Activated CD8-positive, alpha-beta T cell treated with anti-CD3 and anti-CD28 coated beads for 36 hours (primary cell): ENCODE results near the gene NINL. TPM values are rescaled to one million over a fixed set of nuclear protein-coding genes. Genes with fewer than 3 reads are reported as not detected.

Experiments used
- ATAC-seq: fragments of 200-7000 bp; cut with Tn5 transposase; one replicate; pipeline ENCODE4 v1.10.0; 2021; ENCODE audit warnings: mild to moderate bottlenecking, moderate library complexity
- CTCF ChIA-PET: fragments of 350-600 bp; sonication (Branson Sonifier 250); formaldehyde crosslinking; loops from one replicate; lab custom pipeline; 2021; ENCODE audit warnings: antibody characterized with exemption; lab: Charles Lee
- POLR2A ChIA-PET: fragments of 350-600 bp; sonication (Branson Sonifier 250); formaldehyde crosslinking; loops from one replicate; lab custom pipeline; 2021; ENCODE audit warnings: antibody characterized with exemption; lab: Charles Lee
- DNase-seq: peaks from one replicate; pipeline ENCODE4 v3.0.0-alpha.2; 2020
- H3K27ac Mint-ChIP-seq: one replicate; pipeline ENCODE4 v1.8.0; 2021; ENCODE audit warnings: mild to moderate bottlenecking, mixed read lengths
- H3K27me3 Mint-ChIP-seq: one replicate; pipeline ENCODE4 v1.8.0; 2021; ENCODE audit warnings: mixed read lengths
- H3K36me3 Mint-ChIP-seq: one replicate; pipeline ENCODE4 v1.8.0; 2021; ENCODE audit warnings: low read depth, mixed read lengths
- H3K4me1 Mint-ChIP-seq: one replicate; pipeline ENCODE4 v1.8.0; 2021; ENCODE audit warnings: low read depth, mixed read lengths
- H3K4me3 Mint-ChIP-seq: one replicate; pipeline ENCODE4 v1.8.0; 2021; ENCODE audit warnings: mild to moderate bottlenecking, moderate library complexity, mixed read lengths
- H3K9me3 Mint-ChIP-seq: one replicate; pipeline ENCODE4 v1.8.0; 2021; ENCODE audit warnings: mixed read lengths
- CTCF ChIP-seq: fragments of 200-600 bp; IDR thresholded peaks from one replicate; pipeline ENCODE4 v1.8.0; 2022; ENCODE audit warnings: antibody characterized with exemption, mild to moderate bottlenecking
- intact Hi-C: fragments of 100-400 bp; cut with micrococcal nuclease; formaldehyde crosslinking; loops from one replicate; pipeline ENCODE4 v1.10.0; 2022
- total RNA-seq, 2 experiments: library from RNA; stranded (reverse); gene quantifications; one replicate each; pipeline ENCODE4 v1.2.3, GENCODE V29; 2021

The NINL gene
- total RNA-seq, 2 experiments from 2014 or later = 2.3 to 4.1 TPM

- H3K4me1 Mint-ChIP-seq = no peaks in the 10 kb centered on the region
- intact Hi-C loops = loop anchor here (10.0 kb wide), 1 partner anchor 64 kb away; no protein-coding TSS in a partner anchor
- H3K9me3 Mint-ChIP-seq = no peaks in the 10 kb centered on the region
- ATAC-seq (no peak), DNase-seq (no peak)
- no peaks in the 10 kb centered on the region for H3K27me3 Mint-ChIP-seq
- H3K27ac Mint-ChIP-seq = no peak overlapping the region
- H3K4me3 Mint-ChIP-seq = no peak overlapping the region
- ChIA-PET POLR2A (no interaction called here), CTCF (interaction anchor here (1.7 kb wide), 1 partner anchor 10 kb away, joined by 5 read pairs; no protein-coding TSS in a partner anchor)
- TF ChIP-seq CTCF = no peak
- H3K36me3 Mint-ChIP-seq = no peaks in the 10 kb centered on the region
Measured at GRCh38 chr20:25460566-25461280, 124.6 kb downstream of the NINL start.

- Mint-ChIP-seq H3K36me3 (no peaks in the 10 kb centered on the region), H3K4me1 (no peaks in the 10 kb centered on the region), H3K27me3 (no peaks in the 10 kb centered on the region), H3K27ac (no peak overlapping the region), H3K9me3 (no peaks in the 10 kb centered on the region), H3K4me3 (no peak overlapping the region)
- CTCF ChIA-PET = no interaction called here
- POLR2A ChIA-PET = no interaction called here
- intact Hi-C loops = loop anchor here (10.0 kb wide), 1 partner anchor 65 kb away; no protein-coding TSS in a partner anchor
- no peak for DNase-seq
- no peak for ATAC-seq
- TF ChIP-seq CTCF = no peak
Measured at GRCh38 chr20:25459916-25460535, 125.3 kb downstream of the NINL start.

GRCh38 chr20:25459111-25459830 lies 126.1 kb downstream of the NINL start:
- no peak overlapping the region for H3K27ac Mint-ChIP-seq
- H3K4me1 Mint-ChIP-seq = no peaks in the 10 kb centered on the region
- H3K4me3 Mint-ChIP-seq = no peak overlapping the region
- H3K9me3 Mint-ChIP-seq = no peaks in the 10 kb centered on the region
- intact Hi-C loops = no loop called here
- CTCF ChIA-PET = no interaction called here
- no peak for TF ChIP-seq CTCF
- POLR2A ChIA-PET = interaction anchor here (0.7 kb wide), 1 partner anchor 18 kb away, joined by 3 read pairs; no protein-coding TSS in a partner anchor
- ATAC-seq (no peak), DNase-seq (no peak)
- H3K27me3 Mint-ChIP-seq = no peaks in the 10 kb centered on the region
- H3K36me3 Mint-ChIP-seq = no peaks in the 10 kb centered on the region

GRCh38 chr20:25457886-25458680 lies 127.2 kb downstream of the NINL start:
- CTCF ChIA-PET = no interaction called here
- H3K27ac Mint-ChIP-seq = no peak overlapping the region
- ATAC-seq (no peak), DNase-seq (no peak)
- H3K36me3 Mint-ChIP-seq = no peaks in the 10 kb centered on the region
- POLR2A ChIA-PET = interaction anchor here (0.7 kb wide), 1 partner anchor 19 kb away, joined by 3 read pairs; no protein-coding TSS in a partner anchor
- intact Hi-C loops = no loop called here
- no peak overlapping the region for H3K4me3 Mint-ChIP-seq
- H3K27me3 Mint-ChIP-seq = no peaks in the 10 kb centered on the region
- H3K4me1 Mint-ChIP-seq = no peaks in the 10 kb centered on the region
- TF ChIP-seq CTCF = no peak
- H3K9me3 Mint-ChIP-seq = no peaks in the 10 kb centered on the region
